T-cell (primary cell): ENCODE measurements around the gene LRRFIP2. TPM values are rescaled to one million over a fixed set of nuclear protein-coding genes. Genes with fewer than 3 reads are reported as not detected.

Experiments
- ATAC-seq, 4 experiments: fragments of 200-7000 bp in 3 of 4; fragments of 150-1000 bp in 1 of 4; cut with Tn5 transposase; replicated peaks in 1 of 4; 1 replicate in 3 of 4; 2 replicates in 1 of 4; pipeline ENCODE4 v1.10.0; 2021; ENCODE audit warnings: moderate library complexity in 3 of 4, mild to moderate bottlenecking in 2 of 4, moderate number of reproducible peaks in 1 of 4
- CTCF ChIA-PET, 2 donors: fragments of 300-600 bp; sonication (Branson Sonifier 250); formaldehyde crosslinking; loops; one replicate each; lab custom pipeline; 2022; ENCODE audit warnings: antibody characterized with exemption in 2 of 2; lab: Charles Lee
- POLR2A ChIA-PET, 2 donors: fragments of 300-600 bp; sonication (Branson Sonifier 250); formaldehyde crosslinking; loops; one replicate each; lab custom pipeline; 2022; ENCODE audit warnings: antibody characterized with exemption in 2 of 2; lab: Charles Lee
- DNase-seq, 35 experiments: peaks; one replicate each; pipeline versions ENCODE4 v3.0.0 to v3.0.0-alpha.2; 2013 to 2023
- H3K27ac ChIP-seq: one replicate; pipeline ENCODE4 v1.5.1; 2013; ENCODE audit warnings: low read length
- H3K27me3 ChIP-seq, 2 experiments: replicated peaks in 1 of 2; 1 replicate in 1 of 2; 2 replicates in 1 of 2; pipeline versions ENCODE4 v1.6.1 to v1.7.0; 2013; ENCODE audit warnings: low read length in 1 of 2, mixed read lengths in 1 of 2; ENCODE audit not compliant: control insufficient read depth in 2 of 2, insufficient read depth in 2 of 2; ENCODE audit errors: extremely low read depth in 1 of 2
- H3K36me3 ChIP-seq, 2 donors: 1 replicate in 1 of 2; 2 replicates in 1 of 2; pipeline versions ENCODE4 v1.6.1 to v1.7.0; 2013; ENCODE audit warnings: low read length in 1 of 2; ENCODE audit not compliant: control insufficient read depth in 2 of 2, insufficient read depth in 1 of 2; ENCODE audit errors: extremely low read depth in 1 of 2
- H3K4me1 ChIP-seq, 2 experiments: 1 replicate in 1 of 2; 2 replicates in 1 of 2; pipeline versions ENCODE4 v1.6.1 to v1.7.0; 2013; ENCODE audit warnings: low read length in 2 of 2, mixed read lengths in 1 of 2; ENCODE audit not compliant: insufficient read depth in 2 of 2, control insufficient read depth in 1 of 2; ENCODE audit errors: extremely low read depth in 1 of 2
- H3K4me3 ChIP-seq, 2 donors: 1 replicate in 1 of 2; 2 replicates in 1 of 2; pipeline versions ENCODE4 v1.5.1 to v1.7.0; 2013; ENCODE audit warnings: mild to moderate bottlenecking in 2 of 2, low read length in 1 of 2, moderate library complexity in 1 of 2; ENCODE audit not compliant: control insufficient read depth in 1 of 2; ENCODE audit errors: extremely low read depth in 1 of 2
- H3K9me3 ChIP-seq: 2 replicates; pipeline ENCODE4 v1.7.0; 2013
- H3K27ac Mint-ChIP-seq, 2 donors: one replicate each; pipeline ENCODE4 v1.8.0; 2020 to 2021; ENCODE audit warnings: mild to moderate bottlenecking in 2 of 2, mixed read lengths in 2 of 2
- H3K27me3 Mint-ChIP-seq, 2 donors: one replicate each; pipeline ENCODE4 v1.8.0; 2021 to 2022; ENCODE audit warnings: mixed read lengths in 2 of 2
- H3K36me3 Mint-ChIP-seq: one replicate; pipeline ENCODE4 v1.8.0; 2021; ENCODE audit warnings: mixed read lengths
- H3K4me1 Mint-ChIP-seq, 3 donors: one replicate each; pipeline ENCODE4 v1.8.0; 2020 to 2022; ENCODE audit warnings: mixed read lengths in 3 of 3, mild to moderate bottlenecking in 1 of 3
- H3K4me3 Mint-ChIP-seq, 3 donors: one replicate each; pipeline ENCODE4 v1.8.0; 2020 to 2022; ENCODE audit warnings: mild to moderate bottlenecking in 3 of 3, mixed read lengths in 3 of 3, moderate library complexity in 3 of 3
- H3K9me3 Mint-ChIP-seq, 3 donors: one replicate each; pipeline ENCODE4 v1.8.0; 2020 to 2022; ENCODE audit warnings: mixed read lengths in 3 of 3
- WGBS: methylation state at CpG from one replicate; pipeline ENCODE4 v1.1.5; 2013; ENCODE audit warnings: missing lambda C conversion rate; ENCODE audit not compliant: insufficient coverage; 5-methylcytosine and 5-hydroxymethylcytosine counted together
- total RNA-seq, 35 experiments: library from RNA in 6 of 35; stranded (reverse) in 6 of 35; fragments of 120-200 nt in 1 of 35; gene quantifications; one replicate each; pipeline versions ENCODE4 v1.2.1 to v1.2.4 and lab custom pipeline; 2013 to 2026

The LRRFIP2 gene
- total RNA-seq, 5 donors from 2014 or later (not counting 1 experiment from before 2014, with no cell fraction given), result 26.0 to 39.3 (median 32.9) TPM

- H3K4me1 Mint-ChIP-seq, result peaks cover 5 to 12% (median 5%) of the 10 kb centered on the region in 3 donors
- WGBS, result 11% methylated on average over 1 of the region's 2 CpGs
- no peaks in the 10 kb centered on the region for H3K9me3 ChIP-seq
- H3K27ac Mint-ChIP-seq, result no peak overlapping the region
- peaks cover 52% of the 10 kb centered on the region for H3K36me3 Mint-ChIP-seq
- no peaks in the 10 kb centered on the region for H3K9me3 Mint-ChIP-seq
- no peaks in the 10 kb centered on the region for H3K27me3 Mint-ChIP-seq
- DNase-seq, result no peak
- peaks cover 0 to 15% of the 10 kb centered on the region in 2 donors for H3K36me3 ChIP-seq
- no peak for ATAC-seq
- no peak overlapping the region for H3K4me3 ChIP-seq
- no peak overlapping the region for H3K27ac ChIP-seq
- ChIA-PET CTCF (interaction anchor here in 1 of 2 donors (0.7 kb wide), 1 partner anchor 151 kb away, joined by 4 read pairs; no protein-coding TSS in a partner anchor), POLR2A (no interaction called here)
- H3K4me1 ChIP-seq, result peaks cover 0 to 4% of the 10 kb centered on the region in 2 experiments
- no peak overlapping the region for H3K4me3 Mint-ChIP-seq
- no peaks in the 10 kb centered on the region for H3K27me3 ChIP-seq
These were observed 101.5 kb downstream of the LRRFIP2 start for GRCh38 chr3:37072892-37073291.

- no peaks in the 10 kb centered on the region for H3K27me3 Mint-ChIP-seq
- Histone ChIP-seq H3K9me3 (no peaks in the 10 kb centered on the region), H3K27ac (no peak overlapping the region), H3K4me1 (peaks cover 0 to 4% of the 10 kb centered on the region in 2 experiments), H3K4me3 (no peak overlapping the region), H3K27me3 (no peaks in the 10 kb centered on the region), H3K36me3 (peaks cover 0 to 15% of the 10 kb centered on the region in 2 donors)
- WGBS, result no CpG with 5 or more reads among the region's 3 CpGs
- POLR2A ChIA-PET, result no interaction called here
- DNase-seq, result no peak
- peaks cover 45% of the 10 kb centered on the region for H3K36me3 Mint-ChIP-seq
- no peak overlapping the region for H3K4me3 Mint-ChIP-seq
- no peak overlapping the region for H3K27ac Mint-ChIP-seq
- no peak for ATAC-seq
- H3K9me3 Mint-ChIP-seq, result no peaks in the 10 kb centered on the region
- peaks cover 5 to 12% (median 5%) of the 10 kb centered on the region in 3 donors for H3K4me1 Mint-ChIP-seq
- CTCF ChIA-PET, result no interaction called here
These were observed 102.5 kb downstream of the LRRFIP2 start for GRCh38 chr3:37071921-37072320.

- peaks cover 0 to 4% of the 10 kb centered on the region in 2 experiments for H3K4me1 ChIP-seq
- no peaks in the 10 kb centered on the region for H3K27me3 ChIP-seq
- no peak for DNase-seq
- H3K36me3 ChIP-seq, result peaks cover 0 to 21% of the 10 kb centered on the region in 2 donors
- no peak for ATAC-seq
- ChIA-PET POLR2A (no interaction called here), CTCF (interaction anchor here in 1 of 2 donors (0.5 kb wide), 1 partner anchor 145 kb away, joined by 3 read pairs; no protein-coding TSS in a partner anchor)
- Mint-ChIP-seq H3K4me3 (no peak overlapping the region), H3K27me3 (no peaks in the 10 kb centered on the region), H3K36me3 (peaks cover 46% of the 10 kb centered on the region), H3K9me3 (no peaks in the 10 kb centered on the region), H3K4me1 (peaks cover 0 to 6% (median 6%) of the 10 kb centered on the region in 3 donors), H3K27ac (no peak overlapping the region)
- H3K27ac ChIP-seq, result no peak overlapping the region
- H3K9me3 ChIP-seq, result no peaks in the 10 kb centered on the region
- no peak overlapping the region for H3K4me3 ChIP-seq
- 100% methylated on average over 1 of the region's 1 CpG for WGBS
These were observed 106.4 kb downstream of the LRRFIP2 start for GRCh38 chr3:37068031-37068430.

GRCh38 chr3:37067577-37067976 is 106.8 kb downstream of the LRRFIP2 start:
- 100% methylated on average over 1 of the region's 3 CpGs for WGBS
- Mint-ChIP-seq H3K27me3 (no peaks in the 10 kb centered on the region), H3K9me3 (no peaks in the 10 kb centered on the region), H3K4me3 (no peak overlapping the region), H3K36me3 (peaks cover 48% of the 10 kb centered on the region), H3K4me1 (peaks cover 0 to 4% (median 2%) of the 10 kb centered on the region in 3 donors), H3K27ac (no peak overlapping the region)
- Histone ChIP-seq H3K36me3 (peaks cover 0 to 26% of the 10 kb centered on the region in 2 donors), H3K27ac (no peak overlapping the region), H3K4me3 (no peak overlapping the region), H3K27me3 (no peaks in the 10 kb centered on the region), H3K9me3 (no peaks in the 10 kb centered on the region), H3K4me1 (peaks cover 0 to 1% of the 10 kb centered on the region in 2 experiments)
- POLR2A ChIA-PET, result no interaction called here
- ATAC-seq (no peak), DNase-seq (no peak)
- CTCF ChIA-PET, result interaction anchor here in 1 of 2 donors (0.5 kb wide), 1 partner anchor 145 kb away, joined by 3 read pairs; no protein-coding TSS in a partner anchor

GRCh38 chr3:37064747-37065146 is 109.6 kb downstream of the LRRFIP2 start:
- Mint-ChIP-seq H3K4me1 (peaks cover 0 to 4% (median 2%) of the 10 kb centered on the region in 3 donors), H3K36me3 (peaks cover 57% of the 10 kb centered on the region), H3K4me3 (no peak overlapping the region), H3K9me3 (no peaks in the 10 kb centered on the region), H3K27ac (no peak overlapping the region), H3K27me3 (no peaks in the 10 kb centered on the region)
- no peaks in the 10 kb centered on the region for H3K4me1 ChIP-seq
- ChIA-PET POLR2A (interaction anchor here in 1 of 2 donors (0.6 kb wide), 1 partner anchor 16 kb away, joined by 3 read pairs; no protein-coding TSS in a partner anchor), CTCF (no interaction called here)
- no peak for DNase-seq
- no peak overlapping the region for H3K4me3 ChIP-seq
- WGBS, result 97% methylated on average over 3 of the region's 3 CpGs
- no peaks in the 10 kb centered on the region for H3K27me3 ChIP-seq
- H3K9me3 ChIP-seq, result no peaks in the 10 kb centered on the region
- no peak overlapping the region for H3K27ac ChIP-seq
- peaks cover 0 to 36% of the 10 kb centered on the region in 2 donors for H3K36me3 ChIP-seq
- ATAC-seq, result no peak

- ChIA-PET POLR2A (no interaction called here), CTCF (no interaction called here)
- Mint-ChIP-seq H3K9me3 (no peaks in the 10 kb centered on the region), H3K27ac (no peak overlapping the region), H3K36me3 (peaks cover 53% of the 10 kb centered on the region), H3K4me1 (no peaks in the 10 kb centered on the region), H3K27me3 (no peaks in the 10 kb centered on the region), H3K4me3 (no peak overlapping the region)
- Histone ChIP-seq H3K4me1 (no peaks in the 10 kb centered on the region), H3K36me3 (peaks cover 3 to 70% of the 10 kb centered on the region in 2 donors), H3K4me3 (no peak overlapping the region), H3K27ac (no peak overlapping the region), H3K9me3 (no peaks in the 10 kb centered on the region), H3K27me3 (no peaks in the 10 kb centered on the region)
- DNase-seq (no peak), ATAC-seq (no peak)
- WGBS, result 100% methylated on average over 4 of the region's 5 CpGs
These were observed 116.3 kb downstream of the LRRFIP2 start for GRCh38 chr3:37058117-37058516.
